Ovary (tissue), 3 donors: ENCODE data around the gene TMEM178A.

Experiments
- CTCF ChIP-seq, 3 donors: fragments of 450-650 bp in 2 of 3; fragments of 200-600 bp in 1 of 3; IDR thresholded peaks; one replicate each; pipeline versions ENCODE4 v1.5.1 to v1.8.0; 2016 to 2022; ENCODE audit warnings: antibody characterized with exemption in 3 of 3, mild to moderate bottlenecking in 1 of 3
- EP300 ChIP-seq: sonication (generic); formaldehyde crosslinking; IDR thresholded peaks from one replicate; pipeline ENCODE4 v1.6.1; 2017; ENCODE audit warnings: antibody characterized with exemption
- POLR2A ChIP-seq: fragments of 450-650 bp; IDR thresholded peaks from one replicate; pipeline ENCODE4 v1.6.1; 2017; ENCODE audit warnings: antibody characterized with exemption, mild to moderate bottlenecking, moderate library complexity
- donor health status: DM: no; HTN: no; CAD: no.

- TF ChIP-seq CTCF (IDR thresholded peaks at IDR 0.05) (no peak), POLR2A (no peak), EP300 (no peak)
Observed at GRCh38 chr2:39636306-39636705, 29.4 kb upstream of the TMEM178A start.
